GM06990 (cell line): ENCODE results near the gene ZBTB46.

Source experiments
- DNase-seq: peaks from one replicate; pipeline ENCODE4 v3.0.0-alpha.2; 2011; ENCODE audit not compliant: insufficient read length; ENCODE audit errors: extremely low read depth
- H3K27me3 ChIP-seq: replicated peaks from 2 replicates; pipeline ENCODE4 v1.6.0; 2011; ENCODE audit warnings: low read length; ENCODE audit not compliant: control insufficient read depth, insufficient read depth
- H3K36me3 ChIP-seq: 2 replicates; pipeline ENCODE4 v1.5.1; 2011; ENCODE audit warnings: low read length; ENCODE audit not compliant: control insufficient read depth, insufficient read depth
- H3K4me3 ChIP-seq: replicated peaks from 2 replicates; pipeline ENCODE4 v1.5.1; 2011; ENCODE audit warnings: low read depth, mild to moderate bottlenecking, control low read depth, low read length
- CTCF ChIP-seq: IDR thresholded peaks from 2 replicates; pipeline ENCODE4 v1.5.1; 2011; ENCODE audit warnings: low read length, control low read depth, mild to moderate bottlenecking, inconsistent platforms; ENCODE audit not compliant: insufficient read depth, poor library complexity, severe bottlenecking

The ZBTB46 gene

GRCh38 chr20:63769891-63770474, 61.1 kb downstream of the ZBTB46 start:
- no peak for TF ChIP-seq CTCF
- Histone ChIP-seq H3K4me3 (no peak overlapping the region), H3K27me3 (no peaks in the 10 kb centered on the region), H3K36me3 (no peaks in the 10 kb centered on the region)
- no peak for DNase-seq

- TF ChIP-seq CTCF, result no peak
- no peak overlapping the region for H3K4me3 ChIP-seq
- DNase-seq, result no peak
- H3K27me3 ChIP-seq, result no peaks in the 10 kb centered on the region
- no peaks in the 10 kb centered on the region for H3K36me3 ChIP-seq
Measured at GRCh38 chr20:63768591-63769515, 62.2 kb downstream of the ZBTB46 start.

GRCh38 chr20:63767886-63768285, 63.2 kb downstream of the ZBTB46 start:
- Histone ChIP-seq H3K4me3 (no peak overlapping the region), H3K27me3 (no peaks in the 10 kb centered on the region), H3K36me3 (no peaks in the 10 kb centered on the region)
- TF ChIP-seq CTCF, result no peak
- DNase-seq, result no peak

GRCh38 chr20:63767456-63767855, 63.6 kb downstream of the ZBTB46 start:
- Histone ChIP-seq H3K4me3 (no peak overlapping the region), H3K36me3 (no peaks in the 10 kb centered on the region), H3K27me3 (no peaks in the 10 kb centered on the region)
- DNase-seq, result no peak
- no peak for TF ChIP-seq CTCF

GRCh38 chr20:63766695-63767426, 64.2 kb downstream of the ZBTB46 start:
- Histone ChIP-seq H3K27me3 (no peaks in the 10 kb centered on the region), H3K4me3 (no peak overlapping the region), H3K36me3 (no peaks in the 10 kb centered on the region)
- TF ChIP-seq CTCF, result no peak
- no peak for DNase-seq
